Activated T-cell treated with anti-CD3 and anti-CD28 coated beads, Interleukin-2, amount 50 U/mL, for 24 hours (primary cell): ENCODE results near the gene NHSL2.

ENCODE experiments used
- DNase-seq: peaks from one replicate; pipeline ENCODE4 v3.0.0-alpha.2; 2020
- H3K27ac Mint-ChIP-seq: 2 replicates; pipeline ENCODE4 v1.8.0; 2020; ENCODE audit warnings: mild to moderate bottlenecking, mixed read lengths
- H3K27me3 Mint-ChIP-seq: 2 replicates; pipeline ENCODE4 v1.8.0; 2020; ENCODE audit warnings: mixed read lengths
- H3K36me3 Mint-ChIP-seq: 2 replicates; pipeline ENCODE4 v1.8.0; 2020; ENCODE audit warnings: low read depth, mixed read lengths
- H3K4me1 Mint-ChIP-seq: 2 replicates; pipeline ENCODE4 v1.8.0; 2020; ENCODE audit warnings: low read depth, mixed read lengths
- H3K4me3 Mint-ChIP-seq: 2 replicates; pipeline ENCODE4 v1.8.0; 2020; ENCODE audit warnings: mild to moderate bottlenecking, moderate library complexity, mixed read lengths
- H3K9me3 Mint-ChIP-seq: 2 replicates; pipeline ENCODE4 v1.8.0; 2020; ENCODE audit warnings: mixed read lengths

Gene NHSL2

DNA sequence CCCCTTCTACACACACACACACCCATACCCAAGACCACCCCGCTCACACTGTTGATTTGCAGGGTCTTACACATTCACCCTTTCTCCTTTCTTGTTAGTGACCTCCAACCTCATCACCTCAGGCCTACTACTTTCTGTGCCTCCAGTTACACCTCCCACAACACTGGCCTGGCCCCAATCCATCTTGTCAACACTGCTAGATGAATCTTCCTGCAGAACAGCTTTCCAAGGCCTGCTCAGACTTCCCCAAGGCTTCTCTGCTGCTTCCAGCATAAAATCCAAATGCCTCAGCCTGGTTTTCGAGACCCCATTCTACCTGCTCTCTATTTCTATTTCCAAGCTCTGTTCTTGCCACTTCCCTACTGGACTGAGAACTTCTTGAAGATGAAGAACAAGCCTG lies 79.9 kb downstream of the NHSL2 start:
- Mint-ChIP-seq H3K27ac (no peak overlapping the region), H3K4me3 (no peak overlapping the region)

DNA sequence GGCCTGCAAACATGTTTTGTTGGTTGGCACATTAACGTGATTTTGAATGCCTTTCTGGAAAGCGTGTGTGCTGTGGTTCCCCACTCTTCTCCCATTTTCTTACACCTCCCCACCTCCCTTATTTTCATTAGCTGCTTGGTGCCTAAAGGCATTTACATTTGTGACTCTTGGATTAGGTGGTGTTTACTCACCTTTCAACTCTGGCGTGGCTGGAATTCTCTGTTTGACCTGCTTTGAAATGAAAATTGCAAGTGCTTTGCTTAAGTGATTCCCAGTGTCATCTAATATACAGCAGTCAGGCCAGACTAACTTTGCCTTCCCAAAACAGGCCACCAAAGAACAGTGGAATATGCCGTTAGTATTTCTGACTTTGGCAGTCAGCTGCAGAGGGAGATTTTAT lies 80.5 kb downstream of the NHSL2 start:
- no peaks in the 10 kb centered on the region for H3K9me3 Mint-ChIP-seq
- no peaks in the 10 kb centered on the region for H3K36me3 Mint-ChIP-seq
- H3K27me3 Mint-ChIP-seq = peaks cover 47% of the 10 kb centered on the region
- H3K4me1 Mint-ChIP-seq = peaks cover 12% of the 10 kb centered on the region
- no peak overlapping the region for H3K27ac Mint-ChIP-seq
- no peak overlapping the region for H3K4me3 Mint-ChIP-seq
- DNase-seq = no peak

More for the DNA sequence above, 79.9 kb downstream of the NHSL2 start:
- no peaks in the 10 kb centered on the region for H3K36me3 Mint-ChIP-seq
- peaks cover 50% of the 10 kb centered on the region for H3K27me3 Mint-ChIP-seq
- DNase-seq = no peak
- H3K4me1 Mint-ChIP-seq = peaks cover 12% of the 10 kb centered on the region
- H3K9me3 Mint-ChIP-seq = no peaks in the 10 kb centered on the region

DNA sequence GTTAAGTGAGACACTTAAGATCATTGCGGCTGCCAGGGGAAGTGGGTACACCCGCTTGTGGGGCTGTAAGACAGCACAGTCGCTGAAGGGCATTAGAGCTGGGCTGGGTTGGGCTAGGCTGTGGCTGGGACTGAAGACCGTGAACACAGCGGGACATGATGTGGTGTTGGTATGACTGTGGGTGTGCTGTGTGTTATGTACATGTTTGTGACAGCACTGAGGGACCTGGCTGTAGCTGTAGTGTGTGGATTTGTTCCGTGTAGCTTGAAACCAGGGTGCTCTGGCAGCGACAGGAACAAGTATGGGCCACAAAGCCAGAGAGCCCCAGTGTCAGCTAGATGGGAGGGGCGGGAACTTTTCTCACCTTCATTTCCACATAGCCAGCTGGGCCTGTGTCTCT lies 82.1 kb downstream of the NHSL2 start:
- Mint-ChIP-seq H3K9me3 (no peaks in the 10 kb centered on the region), H3K27me3 (peaks cover 49% of the 10 kb centered on the region), H3K4me1 (peaks cover 12% of the 10 kb centered on the region), H3K27ac (no peak overlapping the region), H3K36me3 (no peaks in the 10 kb centered on the region), H3K4me3 (no peak overlapping the region)
- DNase-seq = peak; percentile 37

DNA sequence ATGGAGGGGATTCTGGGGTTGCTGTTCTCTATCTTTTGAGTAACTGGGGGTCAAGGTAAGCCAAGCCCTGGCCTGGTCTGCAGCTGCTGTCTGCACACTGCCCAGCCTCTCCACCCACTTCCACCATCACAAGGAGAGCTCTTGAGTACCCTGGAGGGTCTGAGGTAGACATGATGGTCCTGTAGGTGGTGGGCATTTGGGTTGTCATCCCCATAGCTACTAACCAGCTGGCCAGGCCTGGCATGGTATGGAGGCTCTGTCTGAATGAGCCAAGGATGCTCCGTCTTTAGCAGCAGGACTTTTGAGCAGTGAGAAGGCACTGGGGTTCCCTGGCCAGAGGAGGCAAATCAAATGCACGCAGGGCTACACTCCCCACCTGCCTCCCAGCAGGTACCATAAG lies 82.7 kb downstream of the NHSL2 start:
- Mint-ChIP-seq H3K27me3 (peaks cover 50% of the 10 kb centered on the region), H3K4me1 (peaks cover 12% of the 10 kb centered on the region), H3K27ac (no peak overlapping the region), H3K4me3 (no peak overlapping the region), H3K9me3 (no peaks in the 10 kb centered on the region), H3K36me3 (no peaks in the 10 kb centered on the region)
- DNase-seq = no peak

DNA sequence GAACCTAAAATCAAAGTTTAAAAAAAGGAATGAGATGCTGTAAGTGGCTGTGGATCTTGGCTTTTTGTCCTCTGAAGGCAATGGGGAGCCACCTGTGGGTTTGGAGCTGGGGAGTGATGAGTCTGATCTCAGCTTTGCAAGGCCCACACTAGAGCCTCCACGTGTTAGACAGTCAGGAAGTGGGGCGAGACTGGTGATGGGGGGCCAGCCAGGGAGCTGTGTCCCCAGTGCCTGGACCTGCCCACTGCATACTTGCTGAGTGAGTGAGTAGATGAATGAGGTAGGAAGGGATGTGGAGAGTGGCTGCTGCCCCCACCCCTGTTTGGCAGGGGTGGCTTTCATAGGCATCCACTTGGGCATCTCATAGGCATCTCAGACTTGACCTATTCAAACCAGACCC lies 84.0 kb downstream of the NHSL2 start:
- Mint-ChIP-seq H3K36me3 (no peaks in the 10 kb centered on the region), H3K4me3 (no peak overlapping the region), H3K27ac (no peak overlapping the region), H3K27me3 (peaks cover 48% of the 10 kb centered on the region), H3K9me3 (no peaks in the 10 kb centered on the region), H3K4me1 (peaks cover 12% of the 10 kb centered on the region)
- no peak for DNase-seq

DNA sequence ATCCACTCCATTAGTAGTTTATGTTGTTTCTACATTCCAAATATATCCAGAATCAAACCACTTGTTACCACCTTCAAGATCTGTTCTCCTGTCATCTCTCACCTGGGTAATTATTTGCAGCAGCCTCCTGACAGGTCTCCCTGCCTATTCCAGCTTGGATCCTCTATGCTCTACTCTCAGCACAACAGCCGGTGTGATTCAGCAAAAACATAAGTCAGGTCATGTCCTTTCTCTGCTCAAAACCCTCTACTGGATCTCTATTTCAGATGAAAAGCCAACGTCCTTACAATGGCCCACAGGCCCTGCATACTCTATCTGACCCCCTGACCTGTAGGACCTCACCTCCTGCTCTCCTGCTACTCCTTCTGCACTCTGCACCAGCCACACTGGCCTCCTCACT lies 84.5 kb downstream of the NHSL2 start:
- no peak overlapping the region for H3K27ac Mint-ChIP-seq
- no peak overlapping the region for H3K4me3 Mint-ChIP-seq
- H3K27me3 Mint-ChIP-seq = peaks cover 45% of the 10 kb centered on the region
- H3K36me3 Mint-ChIP-seq = no peaks in the 10 kb centered on the region
- H3K4me1 Mint-ChIP-seq = peaks cover 12% of the 10 kb centered on the region
- H3K9me3 Mint-ChIP-seq = no peaks in the 10 kb centered on the region
- DNase-seq = no peak

DNA sequence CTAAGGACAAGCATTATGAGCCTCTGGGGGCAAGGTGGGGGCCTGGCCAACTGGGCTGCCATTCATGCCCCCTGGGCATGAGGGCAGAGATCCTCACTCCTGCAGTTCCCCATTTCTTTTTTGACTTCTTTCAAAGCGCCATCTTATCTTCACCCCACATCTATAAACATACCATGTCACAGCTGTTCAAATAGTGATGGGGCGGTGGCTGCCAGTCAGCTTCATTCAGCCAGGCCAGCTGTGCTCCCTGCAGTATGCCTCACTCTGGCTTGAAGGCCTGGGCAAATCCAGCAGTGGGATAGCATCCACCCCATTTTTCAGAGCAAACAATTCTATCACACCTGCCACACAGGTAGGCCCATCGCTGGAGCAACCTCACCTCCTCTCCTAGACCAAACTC lies 85.5 kb downstream of the NHSL2 start:
- Mint-ChIP-seq H3K4me1 (peaks cover 12% of the 10 kb centered on the region), H3K4me3 (no peak overlapping the region), H3K27ac (no peak overlapping the region), H3K27me3 (peaks cover 40% of the 10 kb centered on the region), H3K36me3 (no peaks in the 10 kb centered on the region), H3K9me3 (no peaks in the 10 kb centered on the region)
- DNase-seq = no peak

DNA sequence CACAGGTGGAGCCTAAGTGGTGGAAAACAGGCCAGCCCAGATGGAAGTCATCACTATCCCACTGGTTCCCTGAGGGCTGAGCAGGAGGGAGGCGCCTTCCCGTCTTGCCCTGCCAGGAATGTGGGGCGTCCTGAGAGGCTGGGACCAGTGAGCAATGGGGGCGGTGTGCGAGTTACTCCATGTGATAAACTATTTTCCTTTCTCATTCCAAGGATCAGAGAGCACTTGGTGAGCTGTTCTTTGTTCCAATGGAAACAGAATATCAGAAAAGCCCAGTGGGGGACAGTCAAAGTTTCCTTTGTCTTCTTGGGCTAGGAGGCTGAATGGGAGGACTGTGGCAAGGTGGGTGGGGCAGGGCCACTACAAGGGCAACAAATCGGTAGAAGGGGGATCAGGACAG lies 86.2 kb downstream of the NHSL2 start:
- Mint-ChIP-seq H3K27me3 (peaks cover 44% of the 10 kb centered on the region), H3K36me3 (no peaks in the 10 kb centered on the region), H3K9me3 (no peaks in the 10 kb centered on the region), H3K4me1 (peaks cover 10% of the 10 kb centered on the region), H3K4me3 (no peak overlapping the region), H3K27ac (no peak overlapping the region)
- no peak for DNase-seq

DNA sequence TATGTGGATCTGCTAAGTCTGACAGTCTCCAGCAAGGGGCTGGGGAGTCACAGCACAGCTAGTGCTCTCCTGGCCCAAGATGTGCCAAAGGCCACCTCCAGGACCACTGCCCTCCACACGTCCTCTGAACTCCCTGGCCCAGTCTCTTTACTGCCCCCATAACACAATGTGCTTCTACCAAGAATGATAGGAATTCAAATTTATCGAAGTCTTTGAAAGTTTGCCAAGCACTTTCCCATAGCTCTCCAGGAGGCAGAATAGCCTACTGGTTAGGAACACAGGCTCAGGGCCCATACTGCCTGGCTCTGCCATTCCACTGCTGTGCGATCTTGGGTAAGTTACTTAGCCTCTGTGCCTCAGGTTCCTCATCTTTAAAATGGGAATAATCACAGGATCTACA lies 86.7 kb downstream of the NHSL2 start:
- Mint-ChIP-seq H3K27ac (no peak overlapping the region), H3K36me3 (no peaks in the 10 kb centered on the region), H3K9me3 (no peaks in the 10 kb centered on the region), H3K4me3 (no peak overlapping the region), H3K4me1 (peaks cover 5% of the 10 kb centered on the region), H3K27me3 (peaks cover 41% of the 10 kb centered on the region)
- no peak for DNase-seq

DNA sequence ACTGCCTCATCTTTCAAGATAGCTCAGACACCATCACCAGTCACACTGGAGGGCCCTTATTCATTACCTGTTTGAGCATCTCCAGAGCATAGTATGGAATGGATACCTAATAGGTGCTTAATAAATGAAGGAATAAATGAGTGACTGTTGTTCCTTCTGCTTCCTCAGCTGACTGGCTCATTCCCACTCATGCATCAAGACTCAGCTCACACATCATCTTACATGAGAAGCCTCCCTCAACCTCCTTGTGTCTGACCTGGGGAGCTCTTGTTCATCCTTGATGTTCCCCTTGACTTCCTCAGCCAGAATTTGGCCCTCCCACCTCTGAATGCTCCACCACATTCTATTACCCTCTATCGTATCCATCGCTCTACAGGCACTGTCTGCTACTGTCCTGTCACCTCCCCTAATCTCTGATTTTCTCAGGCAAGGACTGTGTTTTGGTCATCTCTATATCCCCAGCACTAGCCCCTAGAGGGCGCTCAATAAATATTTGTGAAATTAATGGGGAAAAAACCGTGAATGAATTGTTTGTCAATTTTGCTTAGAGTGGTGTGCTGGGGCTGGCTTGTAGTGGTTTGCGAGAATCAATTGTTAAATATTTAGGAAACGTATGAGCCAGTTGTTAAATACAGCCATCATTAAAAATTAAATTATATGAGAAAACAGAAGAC lies 88.3 kb downstream of the NHSL2 start:
- Mint-ChIP-seq H3K27ac (no peak overlapping the region), H3K36me3 (no peaks in the 10 kb centered on the region), H3K27me3 (peaks cover 51% of the 10 kb centered on the region), H3K4me3 (no peak overlapping the region), H3K9me3 (no peaks in the 10 kb centered on the region), H3K4me1 (no peaks in the 10 kb centered on the region)
- DNase-seq = no peak

DNA sequence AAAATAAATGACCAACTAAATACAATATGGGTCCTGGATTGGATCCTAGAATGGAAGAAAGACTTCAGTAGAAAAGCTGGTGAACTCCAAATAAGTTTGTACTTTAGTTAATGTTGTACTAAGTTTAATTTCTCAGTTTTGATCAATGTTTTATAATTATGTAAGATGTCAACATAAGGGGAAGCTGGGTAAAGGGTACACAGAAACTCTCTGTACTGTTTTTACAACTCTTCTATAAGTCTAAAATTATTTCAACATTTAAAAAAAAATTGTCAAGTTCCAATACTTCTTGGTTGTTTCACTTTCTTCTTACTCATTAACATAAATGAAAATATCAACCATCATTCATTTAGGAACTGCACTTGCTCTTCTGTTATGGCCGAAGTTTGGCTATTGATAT lies 88.9 kb downstream of the NHSL2 start:
- no peak overlapping the region for H3K27ac Mint-ChIP-seq
- H3K9me3 Mint-ChIP-seq = no peaks in the 10 kb centered on the region
- no peaks in the 10 kb centered on the region for H3K4me1 Mint-ChIP-seq
- H3K27me3 Mint-ChIP-seq = peaks cover 49% of the 10 kb centered on the region
- no peaks in the 10 kb centered on the region for H3K36me3 Mint-ChIP-seq
- no peak for DNase-seq
- no peak overlapping the region for H3K4me3 Mint-ChIP-seq

DNA sequence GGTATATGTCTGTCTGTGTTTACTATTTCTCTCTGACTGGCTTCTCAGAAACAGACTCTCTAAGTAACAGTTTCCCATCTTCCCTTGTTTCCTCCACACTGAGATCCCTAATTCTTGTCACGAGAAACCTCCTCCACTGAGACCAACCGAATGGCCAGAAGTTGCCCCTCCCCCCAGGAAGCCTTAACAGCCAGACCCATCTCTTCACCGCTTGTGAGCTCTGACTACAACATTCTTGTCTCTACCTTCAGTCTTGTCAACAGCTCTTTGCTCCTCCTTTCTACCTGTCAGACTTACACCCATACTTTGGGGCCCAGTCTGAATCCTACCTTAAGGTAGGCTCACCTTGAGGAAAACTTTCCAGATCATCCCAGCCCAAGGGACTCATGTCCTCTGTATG lies 90.8 kb downstream of the NHSL2 start:
- no peak for DNase-seq
- Mint-ChIP-seq H3K4me3 (no peak overlapping the region), H3K9me3 (no peaks in the 10 kb centered on the region), H3K4me1 (no peaks in the 10 kb centered on the region), H3K27ac (no peak overlapping the region), H3K27me3 (peaks cover 48% of the 10 kb centered on the region), H3K36me3 (no peaks in the 10 kb centered on the region)

DNA sequence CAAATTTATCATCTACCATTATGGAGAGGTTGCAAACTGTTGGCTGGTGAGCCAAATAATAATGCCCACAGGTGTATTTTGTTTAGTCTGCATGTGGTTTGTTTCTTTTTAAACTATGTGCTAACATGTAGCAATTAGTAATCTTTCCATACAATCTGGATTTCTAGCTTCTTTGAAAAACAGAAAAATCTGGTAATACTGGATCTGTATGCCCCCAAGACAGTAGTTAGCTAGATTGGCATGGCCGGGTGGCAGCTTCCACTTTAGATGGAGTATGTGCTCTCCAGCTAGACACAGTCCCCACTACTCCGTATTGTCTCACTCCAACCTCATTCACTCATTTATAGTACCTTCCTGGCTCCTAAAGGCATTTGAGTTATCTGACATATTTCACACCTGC lies 91.3 kb downstream of the NHSL2 start:
- Mint-ChIP-seq H3K27me3 (peaks cover 48% of the 10 kb centered on the region), H3K4me1 (no peaks in the 10 kb centered on the region), H3K4me3 (no peak overlapping the region), H3K9me3 (no peaks in the 10 kb centered on the region), H3K27ac (no peak overlapping the region), H3K36me3 (no peaks in the 10 kb centered on the region)
- DNase-seq = no peak

DNA sequence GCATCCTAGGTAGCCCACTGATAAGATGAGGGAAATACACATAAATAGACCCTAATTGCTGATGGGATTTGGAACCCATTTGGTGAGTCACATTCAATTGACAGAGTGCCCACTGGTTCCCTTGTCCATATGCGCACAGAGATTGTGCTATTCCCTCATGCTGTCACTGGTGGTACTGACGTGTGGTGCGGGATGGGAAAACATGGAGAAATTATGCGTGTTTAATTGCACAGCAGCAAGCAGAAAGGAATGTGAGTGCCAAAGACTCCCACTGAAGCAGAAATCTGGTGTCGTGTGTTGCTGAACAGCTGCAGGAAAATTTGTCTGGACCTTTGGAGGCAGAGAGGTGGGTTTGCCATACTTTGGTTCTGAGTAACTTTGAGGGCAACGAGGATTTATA lies 92.2 kb downstream of the NHSL2 start:
- no peak for DNase-seq
- Mint-ChIP-seq H3K4me1 (no peaks in the 10 kb centered on the region), H3K27me3 (peaks cover 47% of the 10 kb centered on the region), H3K36me3 (no peaks in the 10 kb centered on the region), H3K4me3 (no peak overlapping the region), H3K9me3 (no peaks in the 10 kb centered on the region), H3K27ac (no peak overlapping the region)

DNA sequence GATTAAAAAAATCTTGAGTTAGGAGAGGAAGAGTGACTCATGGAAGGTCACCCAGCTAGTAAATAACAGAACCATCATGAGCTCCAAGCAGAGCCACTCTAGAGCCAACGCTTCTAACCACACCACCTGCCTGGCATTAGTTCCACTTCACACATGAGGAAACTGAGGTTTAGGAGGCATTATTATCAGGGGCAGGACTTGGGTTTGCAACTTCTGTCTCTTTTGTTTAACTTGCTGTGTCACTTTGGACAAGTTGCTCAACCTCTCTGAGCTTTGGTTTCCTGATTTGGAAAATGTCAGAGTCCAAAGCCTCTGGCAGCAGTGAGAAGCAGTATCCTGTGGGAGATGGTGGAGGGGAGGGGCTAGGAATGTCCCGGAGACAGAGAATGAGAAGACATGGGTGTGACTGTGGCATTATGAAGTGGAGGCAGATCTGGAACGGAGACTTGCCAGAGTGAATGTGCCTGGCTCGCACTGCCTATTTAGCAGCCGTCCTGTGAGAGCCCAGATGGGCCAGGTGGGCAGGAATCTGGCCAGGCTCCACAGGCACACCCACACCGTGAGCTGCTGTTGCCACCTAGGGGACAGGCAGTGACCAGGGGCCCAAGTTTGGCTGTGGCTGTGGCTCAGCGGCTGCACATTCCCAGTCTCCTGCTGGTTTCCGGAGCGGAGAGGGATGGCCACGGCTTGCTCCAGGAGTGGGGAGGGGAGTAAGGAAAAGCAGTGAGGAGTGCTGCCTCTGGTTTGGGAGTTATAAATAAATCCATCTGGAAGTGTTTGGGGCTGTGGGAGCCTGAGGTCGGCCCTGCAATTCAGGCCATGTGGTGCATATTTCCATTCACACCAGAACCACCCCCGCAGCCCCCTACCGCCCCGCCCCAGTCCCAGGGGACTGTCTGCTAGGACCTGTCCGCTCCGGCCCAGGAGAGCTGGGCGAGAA lies 93.4 kb downstream of the NHSL2 start:
- no peak for DNase-seq
- Mint-ChIP-seq H3K4me3 (no peak overlapping the region), H3K27ac (no peak overlapping the region), H3K4me1 (no peaks in the 10 kb centered on the region), H3K9me3 (no peaks in the 10 kb centered on the region), H3K36me3 (no peaks in the 10 kb centered on the region), H3K27me3 (peaks cover 49% of the 10 kb centered on the region)
